MCF 10A (cell line): ENCODE data around the gene LORICRIN. TPM values are rescaled to one million over a fixed set of nuclear protein-coding genes. Genes with fewer than 3 reads are reported as not detected.

ENCODE experiments used
- BruUV-seq: library from RNA; stranded (reverse); fragments of 400-500 nt; replicated peaks from 2 replicates; lab custom pipeline; 2021; lab: Mats Ljungman, UMichigan
- CTCF ChIA-PET: fragments of 300-600 bp; sonication (Branson Sonifier 250); formaldehyde crosslinking; extraction: SDS; loops from one replicate; lab custom pipeline; 2021; ENCODE audit warnings: antibody characterized with exemption, inconsistent platforms; lab: Yijun Ruan, JAX
- POLR2A ChIA-PET: fragments of 300-600, 350-650 bp; sonication (Branson Sonifier 250); formaldehyde crosslinking; extraction: SDS; loops from one replicate; lab custom pipeline; 2020; ENCODE audit warnings: antibody characterized with exemption, inconsistent platforms; lab: Yijun Ruan, JAX
- DNase-seq: peaks from one replicate; pipeline ENCODE4 v3.0.0-alpha.2; 2018; ENCODE audit not compliant: unreplicated experiment
- H3K27ac Mint-ChIP-seq: one replicate; pipeline ENCODE4 v1.8.0; 2022; ENCODE audit warnings: mild to moderate bottlenecking, low read depth, mixed read lengths; ENCODE audit not compliant: unreplicated experiment
- H3K27me3 Mint-ChIP-seq: one replicate; pipeline ENCODE4 v1.8.0; 2022; ENCODE audit warnings: mixed read lengths; ENCODE audit not compliant: insufficient read depth, unreplicated experiment
- H3K36me3 Mint-ChIP-seq: one replicate; pipeline ENCODE4 v1.8.0; 2022; ENCODE audit warnings: mild to moderate bottlenecking, moderate library complexity, mixed read lengths; ENCODE audit not compliant: insufficient read depth, unreplicated experiment
- H3K4me1 Mint-ChIP-seq: one replicate; pipeline ENCODE4 v1.8.0; 2022; ENCODE audit warnings: mixed read lengths; ENCODE audit not compliant: insufficient read depth, unreplicated experiment
- H3K4me3 Mint-ChIP-seq: one replicate; pipeline ENCODE4 v1.8.0; 2022; ENCODE audit warnings: mild to moderate bottlenecking, moderate library complexity, mixed read lengths; ENCODE audit not compliant: unreplicated experiment
- H3K9me3 Mint-ChIP-seq: one replicate; pipeline ENCODE4 v1.8.0; 2022; ENCODE audit warnings: mixed read lengths; ENCODE audit not compliant: unreplicated experiment
- CTCF ChIP-seq: fragments of 200-600 bp; IDR thresholded peaks from one replicate; pipeline ENCODE4 v1.8.0; 2022; ENCODE audit warnings: antibody characterized with exemption, mild to moderate bottlenecking; ENCODE audit not compliant: unreplicated experiment
- intact Hi-C: fragments of 100-400 bp; cut with micrococcal nuclease; formaldehyde crosslinking; loops from 2 replicates; pipeline ENCODE4 v1.14.1; 2022
- total RNA-seq: library from RNA; stranded (reverse); gene quantifications from 2 replicates; pipeline ENCODE4 v1.2.3, GENCODE V29; 2022

Gene LORICRIN
- total RNA-seq, 1 experiment from 2014 or later = not detected

- DNase-seq = no peak
- CTCF ChIA-PET = no interaction called here
- Mint-ChIP-seq H3K4me3 (no peak overlapping the region), H3K27ac (no peak overlapping the region), H3K9me3 (no peaks in the 10 kb centered on the region), H3K27me3 (peaks cover 59% of the 10 kb centered on the region), H3K4me1 (no peaks in the 10 kb centered on the region), H3K36me3 (no peaks in the 10 kb centered on the region)
- BruUV-seq = no TSS peak
- POLR2A ChIA-PET = interaction anchor here (1.1 kb wide), 1 partner anchor 14 kb away, joined by 3 read pairs; no protein-coding TSS in a partner anchor
- no peak for TF ChIP-seq CTCF
- intact Hi-C loops = no loop called here
Observed at GRCh38 chr1:153309441-153309840, 50.0 kb downstream of the LORICRIN start.

DNA sequence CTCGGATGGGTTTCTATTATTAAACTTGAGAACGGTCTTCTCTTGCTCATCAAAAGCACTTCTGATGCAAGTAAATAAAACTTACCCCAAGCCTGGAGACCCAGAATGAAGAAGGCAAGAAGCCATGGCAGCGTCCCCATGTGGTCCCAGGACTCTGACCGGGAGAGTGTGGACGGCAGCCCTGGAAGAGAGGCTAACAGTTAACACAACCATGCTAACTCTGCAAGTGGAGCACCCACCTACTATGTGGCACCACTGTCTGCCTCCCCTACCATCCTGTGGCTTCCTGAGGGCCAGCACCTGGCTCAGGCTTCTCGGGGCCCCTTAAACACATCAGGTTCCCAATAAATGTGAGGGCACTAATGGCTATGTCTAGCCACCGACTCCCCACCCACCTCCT is 51.0 kb downstream of the LORICRIN start:
- Mint-ChIP-seq H3K36me3 (no peaks in the 10 kb centered on the region), H3K27ac (no peak overlapping the region), H3K9me3 (no peaks in the 10 kb centered on the region), H3K27me3 (peaks cover 49% of the 10 kb centered on the region), H3K4me1 (no peaks in the 10 kb centered on the region), H3K4me3 (no peak overlapping the region)
- TF ChIP-seq CTCF = no peak
- POLR2A ChIA-PET = no interaction called here
- no TSS peak for BruUV-seq
- no peak for DNase-seq
- intact Hi-C loops = no loop called here
- CTCF ChIA-PET = interaction anchor here (0.7 kb wide), 1 partner anchor 178 kb away, joined by 3 read pairs; no protein-coding TSS in a partner anchor

Other genes starting within 250 kb of the LORICRIN start
- gene SPRR1B, start 228.5 kb upstream of the LORICRIN start, total RNA-seq = 3.5 and 4.0 TPM in 2 replicates
- 430 and 1,071 TPM in 2 replicates for gene SPRR2D, start 218.6 kb upstream of the LORICRIN start, total RNA-seq
- gene SPRR2A, start 202.2 kb upstream of the LORICRIN start, total RNA-seq = 7.0 and 15.0 TPM in 2 replicates
- not detected in 2 replicates for gene SPRR2B, start 188.1 kb upstream of the LORICRIN start, total RNA-seq
- gene SPRR2E, start 165.2 kb upstream of the LORICRIN start, total RNA-seq = not detected in 2 replicates
- not detected in 2 replicates for gene SPRR2F, start 146.2 kb upstream of the LORICRIN start, total RNA-seq
- gene SPRR2G, start 108.8 kb upstream of the LORICRIN start, total RNA-seq = not detected in 2 replicates
- gene LELP1, start 56.3 kb upstream of the LORICRIN start, total RNA-seq = not detected in 2 replicates
- not detected in 2 replicates for gene PRR9, start 42.1 kb upstream of the LORICRIN start, total RNA-seq
- not detected in 2 replicates for gene PGLYRP3, start 53.3 kb downstream of the LORICRIN start, total RNA-seq
- gene PGLYRP4, start 89.2 kb downstream of the LORICRIN start, total RNA-seq = not detected in 2 replicates
- gene S100A9, start 98.2 kb downstream of the LORICRIN start, total RNA-seq = 86.4 and 126 TPM in 2 replicates
- gene S100A12, start 115.9 kb downstream of the LORICRIN start, total RNA-seq = not detected in 2 replicates
- gene S100A8, start 131.4 kb downstream of the LORICRIN start, total RNA-seq = 46.9 and 80.4 TPM in 2 replicates
- not detected in 2 replicates for gene S100A7A, start 156.8 kb downstream of the LORICRIN start, total RNA-seq
- gene S100A7, start 201.0 kb downstream of the LORICRIN start, total RNA-seq = not detected in 2 replicates